ENCODE data around the gene PIK3R5.

The PIK3R5 gene

GRCh38 chr17:8951206-8951605, 14.3 kb downstream of the PIK3R5 start:
- DNase-seq: no peak

GRCh38 chr17:8949061-8949661, 16.3 kb downstream of the PIK3R5 start:
- DNase-seq: no peak

GRCh38 chr17:8948462-8948861, 17.0 kb downstream of the PIK3R5 start:
- DNase-seq: no peak

GRCh38 chr17:8947201-8947600, 18.3 kb downstream of the PIK3R5 start:
- no peak for DNase-seq

GRCh38 chr17:8946476-8946875, 19.0 kb downstream of the PIK3R5 start:
- no peak for DNase-seq

- no peak for DNase-seq
These were observed 19.4 kb downstream of the PIK3R5 start for GRCh38 chr17:8946071-8946470.

GRCh38 chr17:8944748-8945147, 20.8 kb downstream of the PIK3R5 start:
- DNase-seq: peak; percentile 40

GRCh38 chr17:8944083-8944482, 21.4 kb downstream of the PIK3R5 start:
- DNase-seq: no peak

GRCh38 chr17:8941980-8942622, 23.4 kb downstream of the PIK3R5 start:
- no peak for DNase-seq

- DNase-seq: peak; percentile 29
These were observed 24.0 kb downstream of the PIK3R5 start for GRCh38 chr17:8941520-8941919.

GRCh38 chr17:8940866-8941471, 24.5 kb downstream of the PIK3R5 start:
- DNase-seq: no peak

GRCh38 chr17:8939496-8940334, 25.8 kb downstream of the PIK3R5 start:
- DNase-seq: no peak

GRCh38 chr17:8938933-8939332, 26.6 kb downstream of the PIK3R5 start:
- DNase-seq: no peak

GRCh38 chr17:8935191-8935590, 30.3 kb downstream of the PIK3R5 start:
- peak; percentile 30 for DNase-seq

GRCh38 chr17:8934346-8934745, 31.2 kb downstream of the PIK3R5 start:
- no peak for DNase-seq

- no peak for DNase-seq
These were observed 34.9 kb downstream of the PIK3R5 start for GRCh38 chr17:8930649-8931048.

GRCh38 chr17:8928347-8928746, 37.2 kb downstream of the PIK3R5 start:
- peak; percentile 21 for DNase-seq

GRCh38 chr17:8927395-8927794, 38.1 kb downstream of the PIK3R5 start:
- no peak for DNase-seq

GRCh38 chr17:8925808-8926207, 39.7 kb downstream of the PIK3R5 start:
- no peak for DNase-seq

GRCh38 chr17:8925141-8925540, 40.4 kb downstream of the PIK3R5 start:
- no peak for DNase-seq

GRCh38 chr17:8924595-8924994, 40.9 kb downstream of the PIK3R5 start:
- DNase-seq: no peak

GRCh38 chr17:8923762-8924161, 41.7 kb downstream of the PIK3R5 start:
- no peak for DNase-seq

- DNase-seq: no peak
These were observed 42.6 kb downstream of the PIK3R5 start for GRCh38 chr17:8922928-8923327.

GRCh38 chr17:8922451-8922850, 43.1 kb downstream of the PIK3R5 start:
- peak; percentile 26 for DNase-seq

Measured in hematopoietic multipotent progenitor cell treated with erythropoietin and hydrocortisone succinate and interleukin-3 and kit ligand, for 6 days (in vitro differentiated cells).